GM18499 (cell line): ENCODE measurements around the gene CAMKMT.

Source experiments
- ATAC-seq: cut with Tn5 transposase; IDR thresholded peaks from one replicate; pipeline ENCODE4 v1.9.1; 2021; ENCODE audit warnings: moderate number of reproducible peaks; ENCODE audit not compliant: insufficient read depth, unreplicated experiment

Gene CAMKMT

GRCh38 chr2:44807201-44808025, 445.7 kb downstream of the CAMKMT start:
- ATAC-seq: no peak

- ATAC-seq: no peak
These were observed 449.3 kb downstream of the CAMKMT start for GRCh38 chr2:44810892-44811530.

- ATAC-seq: no peak
These were observed 451.4 kb downstream of the CAMKMT start for GRCh38 chr2:44813165-44813564.

GRCh38 chr2:44813658-44814057, 451.9 kb downstream of the CAMKMT start:
- ATAC-seq: no peak

- ATAC-seq: no peak
These were observed 455.5 kb downstream of the CAMKMT start for GRCh38 chr2:44817256-44817655.

- ATAC-seq: no peak
These were observed 456.1 kb downstream of the CAMKMT start for GRCh38 chr2:44817673-44818335.

GRCh38 chr2:44819061-44819460, 457.3 kb downstream of the CAMKMT start:
- no peak for ATAC-seq

GRCh38 chr2:44821500-44821899, 459.8 kb downstream of the CAMKMT start:
- ATAC-seq: no peak

GRCh38 chr2:44822174-44822573, 460.4 kb downstream of the CAMKMT start:
- no peak for ATAC-seq
